OCI-LY1 (cell line): Measurements from ENCODE around the gene CELF4.

Source experiments
- EZH2 ChIP-seq: fragments of 200-600 bp; sonication (generic), shearing (Covaris generic); IDR thresholded peaks from 2 replicates; pipeline ENCODE4 v1.8.0; 2017; ENCODE audit warnings: borderline replicate concordance, mixed run types, mild to moderate bottlenecking, antibody characterized with exemption, low read length, moderate library complexity, mixed read lengths
- TF ChIP-seq, protein P1 (sequence below): fragments of 200-600 bp; sonication (generic), shearing (Covaris generic); IDR thresholded peaks from 2 replicates; pipeline ENCODE4 v1.5.1; 2017; ENCODE audit warnings: mild to moderate bottlenecking, antibody characterized with exemption, low read length, moderate library complexity, mixed read lengths

- TF ChIP-seq, protein P1, sequence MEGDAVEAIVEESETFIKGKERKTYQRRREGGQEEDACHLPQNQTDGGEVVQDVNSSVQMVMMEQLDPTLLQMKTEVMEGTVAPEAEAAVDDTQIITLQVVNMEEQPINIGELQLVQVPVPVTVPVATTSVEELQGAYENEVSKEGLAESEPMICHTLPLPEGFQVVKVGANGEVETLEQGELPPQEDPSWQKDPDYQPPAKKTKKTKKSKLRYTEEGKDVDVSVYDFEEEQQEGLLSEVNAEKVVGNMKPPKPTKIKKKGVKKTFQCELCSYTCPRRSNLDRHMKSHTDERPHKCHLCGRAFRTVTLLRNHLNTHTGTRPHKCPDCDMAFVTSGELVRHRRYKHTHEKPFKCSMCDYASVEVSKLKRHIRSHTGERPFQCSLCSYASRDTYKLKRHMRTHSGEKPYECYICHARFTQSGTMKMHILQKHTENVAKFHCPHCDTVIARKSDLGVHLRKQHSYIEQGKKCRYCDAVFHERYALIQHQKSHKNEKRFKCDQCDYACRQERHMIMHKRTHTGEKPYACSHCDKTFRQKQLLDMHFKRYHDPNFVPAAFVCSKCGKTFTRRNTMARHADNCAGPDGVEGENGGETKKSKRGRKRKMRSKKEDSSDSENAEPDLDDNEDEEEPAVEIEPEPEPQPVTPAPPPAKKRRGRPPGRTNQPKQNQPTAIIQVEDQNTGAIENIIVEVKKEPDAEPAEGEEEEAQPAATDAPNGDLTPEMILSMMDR, result no peak
- TF ChIP-seq EZH2, result no peak
Observed at GRCh38 chr18:37473195-37473840, 92.3 kb downstream of the CELF4 start.
